ENCODE measurements around the gene RUBCNL.
"Not testable (repeated sequence)": the region's sequence is repeated elsewhere in the genome, so short reads cannot be mapped to it uniquely, and the experiment has no call there.

Gene RUBCNL

GRCh38 chr13:46387064-46387851 is at the start of gene RUBCNL:
RUBCNL (minus strand) TSS chr13:46387252; CDS start chr13:46372475, 14,777 bp downstream.
- DNase-seq: no peak

- DNase-seq: not testable (repeated sequence)
These were observed 42.5 kb upstream of the RUBCNL start for GRCh38 chr13:46429558-46429957.

- no peak for DNase-seq
These were observed 18.4 kb upstream of the RUBCNL start for GRCh38 chr13:46405457-46405856.

- DNase-seq: no peak
These were observed 17.7 kb upstream of the RUBCNL start for GRCh38 chr13:46404733-46405100.

GRCh38 chr13:46403851-46404732 is 17.0 kb upstream of the RUBCNL start:
- DNase-seq: peak; percentile 36

GRCh38 chr13:46402178-46402577 is 15.1 kb upstream of the RUBCNL start:
- DNase-seq: no peak

GRCh38 chr13:46401432-46401831 is 14.4 kb upstream of the RUBCNL start:
- no peak for DNase-seq

GRCh38 chr13:46396341-46396740 is 9.3 kb upstream of the RUBCNL start:
- DNase-seq: no peak

GRCh38 chr13:46392967-46393366 is 5.9 kb upstream of the RUBCNL start:
- DNase-seq: no peak

- peak; percentile 60 for DNase-seq
These were observed 2.7 kb upstream of the RUBCNL start for GRCh38 chr13:46389457-46390451.

- no peak for DNase-seq
These were observed 1.8 kb upstream of the RUBCNL start for GRCh38 chr13:46388846-46389245.

GRCh38 chr13:46388308-46388707 is 1.3 kb upstream of the RUBCNL start:
- no peak for DNase-seq

GRCh38 chr13:46386392-46387063 is 524 bp downstream of the RUBCNL start:
- no peak for DNase-seq

GRCh38 chr13:46385946-46386345 is 1.1 kb downstream of the RUBCNL start:
- DNase-seq: no peak

GRCh38 chr13:46383383-46383782 is 3.7 kb downstream of the RUBCNL start:
- DNase-seq: no peak

GRCh38 chr13:46382224-46382623 is 4.8 kb downstream of the RUBCNL start:
- DNase-seq: no peak

GRCh38 chr13:46380242-46380641 is 6.8 kb downstream of the RUBCNL start:
- no peak for DNase-seq

GRCh38 chr13:46379611-46380010 is 7.4 kb downstream of the RUBCNL start:
- DNase-seq: no peak

- DNase-seq: no peak
These were observed 8.6 kb downstream of the RUBCNL start for GRCh38 chr13:46378411-46378810.

- no peak for DNase-seq
These were observed 9.5 kb downstream of the RUBCNL start for GRCh38 chr13:46377554-46377953.

GRCh38 chr13:46374710-46375109 is 12.3 kb downstream of the RUBCNL start:
- no peak for DNase-seq

- no peak for DNase-seq
These were observed 13.4 kb downstream of the RUBCNL start for GRCh38 chr13:46373623-46374022.
